WERI-Rb-1 (cell line): Measurements from ENCODE around the gene IFI27L1.
A peak's percentile ranks its signal among the peaks of the same experiment; 100 is the strongest.

Experiments used
- DNase-seq: peaks from one replicate; pipeline ENCODE4 v3.0.0-alpha.2; 2020
- H3K27ac ChIP-seq: fragments of 250-450 bp; sonication (Bioruptor Pico); 2 replicates; pipeline ENCODE4 v1.5.1; 2020; ENCODE audit warnings: mild to moderate bottlenecking, moderate library complexity
- H3K27me3 ChIP-seq: fragments of 250-450 bp; sonication (Bioruptor Pico); 2 replicates; pipeline ENCODE4 v1.5.1; 2021; ENCODE audit warnings: mild to moderate bottlenecking, low read depth, moderate library complexity; ENCODE audit not compliant: insufficient read depth, severe bottlenecking
- H3K36me3 ChIP-seq: fragments of 250-450 bp; sonication (Bioruptor Pico); 2 replicates; pipeline ENCODE4 v1.5.1; 2020; ENCODE audit warnings: mild to moderate bottlenecking, moderate library complexity
- H3K4me3 ChIP-seq: 2 replicates; pipeline ENCODE4 v1.5.1; 2011; ENCODE audit warnings: low read depth, mild to moderate bottlenecking, control low read depth, low read length
- H3K9me3 ChIP-seq: fragments of 250-450 bp; sonication (Bioruptor Pico); 2 replicates; pipeline ENCODE4 v1.5.1; 2021; ENCODE audit warnings: mild to moderate bottlenecking, moderate library complexity; ENCODE audit not compliant: severe bottlenecking
- TF ChIP-seq, protein P1 (sequence below): IDR thresholded peaks from 2 replicates; pipeline ENCODE4 v1.5.1; 2011; ENCODE audit warnings: low read depth, mild to moderate bottlenecking, control low read depth, inconsistent platforms, low read length

IFI27L1 gene

DNA sequence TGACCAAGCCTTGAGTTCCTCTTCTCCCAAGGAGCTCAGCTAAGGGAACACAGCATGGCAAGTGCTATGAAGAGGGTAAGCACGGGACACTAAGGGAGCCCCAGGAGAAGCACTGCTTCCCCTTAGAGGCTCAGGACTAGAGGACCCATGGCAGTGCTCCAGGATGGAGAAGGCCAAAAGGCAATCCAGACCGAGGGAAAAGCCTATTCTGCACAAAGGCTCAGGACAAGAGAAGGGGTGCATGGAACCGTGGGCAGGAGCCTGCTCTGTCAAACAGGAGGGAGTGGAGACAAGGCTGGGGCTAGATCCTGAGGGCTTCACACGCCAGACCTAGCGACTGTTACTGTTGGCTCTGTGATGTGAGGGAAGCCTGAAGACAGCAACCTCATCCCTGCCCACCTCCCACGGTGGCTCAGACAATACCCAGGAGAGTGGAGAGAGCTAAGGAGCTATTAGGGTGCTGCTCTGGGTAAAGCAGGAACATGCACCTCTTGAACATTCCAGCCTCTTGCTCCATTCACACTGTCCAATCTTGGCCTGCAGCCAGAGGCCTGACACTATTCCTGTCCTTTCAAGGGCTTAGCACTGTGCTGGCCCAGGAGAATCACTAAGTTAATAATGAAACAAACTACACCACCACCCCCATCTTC, 30.8 kb upstream of the IFI27L1 start:
- TF ChIP-seq, protein P1, sequence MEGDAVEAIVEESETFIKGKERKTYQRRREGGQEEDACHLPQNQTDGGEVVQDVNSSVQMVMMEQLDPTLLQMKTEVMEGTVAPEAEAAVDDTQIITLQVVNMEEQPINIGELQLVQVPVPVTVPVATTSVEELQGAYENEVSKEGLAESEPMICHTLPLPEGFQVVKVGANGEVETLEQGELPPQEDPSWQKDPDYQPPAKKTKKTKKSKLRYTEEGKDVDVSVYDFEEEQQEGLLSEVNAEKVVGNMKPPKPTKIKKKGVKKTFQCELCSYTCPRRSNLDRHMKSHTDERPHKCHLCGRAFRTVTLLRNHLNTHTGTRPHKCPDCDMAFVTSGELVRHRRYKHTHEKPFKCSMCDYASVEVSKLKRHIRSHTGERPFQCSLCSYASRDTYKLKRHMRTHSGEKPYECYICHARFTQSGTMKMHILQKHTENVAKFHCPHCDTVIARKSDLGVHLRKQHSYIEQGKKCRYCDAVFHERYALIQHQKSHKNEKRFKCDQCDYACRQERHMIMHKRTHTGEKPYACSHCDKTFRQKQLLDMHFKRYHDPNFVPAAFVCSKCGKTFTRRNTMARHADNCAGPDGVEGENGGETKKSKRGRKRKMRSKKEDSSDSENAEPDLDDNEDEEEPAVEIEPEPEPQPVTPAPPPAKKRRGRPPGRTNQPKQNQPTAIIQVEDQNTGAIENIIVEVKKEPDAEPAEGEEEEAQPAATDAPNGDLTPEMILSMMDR = no peak
- no peak for DNase-seq

DNA sequence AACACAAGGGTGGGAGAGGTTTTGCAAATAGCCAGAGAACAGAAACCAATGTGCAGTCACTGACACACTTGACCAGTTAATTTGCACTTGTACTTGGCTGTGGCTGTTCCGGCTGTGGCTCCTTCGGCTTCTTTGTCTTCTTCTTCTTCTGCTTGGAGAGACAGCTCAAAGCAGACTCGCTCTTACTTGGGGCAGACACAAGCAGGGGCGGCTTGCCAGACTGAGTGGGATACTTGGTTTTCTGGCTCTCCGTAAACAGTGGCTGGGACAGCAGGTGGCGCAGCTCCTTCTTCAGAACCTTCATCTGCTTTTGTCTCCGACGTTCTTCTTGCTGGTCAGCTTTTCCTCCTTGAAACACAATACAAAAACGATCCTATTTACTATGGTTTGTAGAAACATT, 30.0 kb upstream of the IFI27L1 start:
- Histone ChIP-seq H3K36me3 (peaks cover 89% of the 10 kb centered on the region), H3K27ac (no peak overlapping the region; the same call in 1 of the 2 replicates), H3K9me3 (no peaks in the 10 kb centered on the region), H3K27me3 (no peaks in the 10 kb centered on the region), H3K4me3 (no peak overlapping the region)
- peak; percentile 54 for DNase-seq
- TF ChIP-seq, protein P1 = peak; percentile 74

More for the DNA sequence above, 30.8 kb upstream of the IFI27L1 start:
- Histone ChIP-seq H3K4me3 (no peak overlapping the region), H3K27ac (no peak overlapping the region; the same call in 1 of the 2 replicates), H3K27me3 (no peaks in the 10 kb centered on the region), H3K9me3 (no peaks in the 10 kb centered on the region), H3K36me3 (peaks cover 91% of the 10 kb centered on the region)

DNA sequence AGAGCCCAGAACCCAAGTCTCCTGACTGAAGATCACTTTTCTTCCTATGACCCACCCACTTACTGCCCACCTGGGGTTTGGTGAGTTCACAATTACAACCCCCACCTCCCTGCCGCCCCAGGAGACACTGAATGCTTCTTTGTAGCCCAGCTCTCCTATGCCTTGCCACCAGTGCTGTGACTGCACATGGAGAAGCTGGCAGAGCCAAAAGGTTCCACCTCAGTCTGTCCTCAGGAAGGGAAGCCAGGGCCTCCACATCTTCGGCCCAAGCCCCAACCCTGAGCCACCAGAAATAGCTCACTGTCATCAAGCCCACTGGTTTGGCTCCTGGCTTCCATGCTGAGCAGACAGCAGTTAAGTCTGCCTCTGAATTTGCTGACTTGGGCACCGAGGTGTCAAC, 29.3 kb upstream of the IFI27L1 start:
- Histone ChIP-seq H3K4me3 (no peak overlapping the region), H3K36me3 (peaks cover 91% of the 10 kb centered on the region), H3K27me3 (no peaks in the 10 kb centered on the region), H3K27ac (no peak overlapping the region; the same call in 1 of the 2 replicates), H3K9me3 (no peaks in the 10 kb centered on the region)
- TF ChIP-seq, protein P1 = no peak
- DNase-seq = no peak

DNA sequence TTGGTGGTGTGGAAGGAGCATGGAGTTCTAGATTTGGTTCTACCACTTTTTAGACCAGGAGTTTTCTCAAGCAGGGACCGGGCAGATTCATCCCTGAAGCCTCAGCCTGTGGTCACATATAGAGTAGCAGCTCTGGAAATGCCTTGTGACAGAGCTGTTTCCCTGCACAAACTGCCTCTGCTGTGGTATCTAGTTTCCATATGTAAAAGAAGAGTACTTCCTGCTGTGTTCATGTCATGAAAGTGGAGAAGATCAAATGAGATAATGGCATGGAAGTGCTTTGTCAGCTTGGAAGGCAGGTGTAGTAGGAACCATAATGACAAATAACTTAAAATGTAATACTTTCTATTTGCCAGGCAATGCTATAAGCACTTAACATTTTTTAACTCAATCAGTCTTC, 28.9 kb upstream of the IFI27L1 start:
- Histone ChIP-seq H3K9me3 (no peaks in the 10 kb centered on the region), H3K27me3 (no peaks in the 10 kb centered on the region), H3K27ac (no peak overlapping the region), H3K36me3 (peaks cover 91% of the 10 kb centered on the region), H3K4me3 (no peak overlapping the region)
- no peak for DNase-seq
- TF ChIP-seq, protein P1 = no peak

DNA sequence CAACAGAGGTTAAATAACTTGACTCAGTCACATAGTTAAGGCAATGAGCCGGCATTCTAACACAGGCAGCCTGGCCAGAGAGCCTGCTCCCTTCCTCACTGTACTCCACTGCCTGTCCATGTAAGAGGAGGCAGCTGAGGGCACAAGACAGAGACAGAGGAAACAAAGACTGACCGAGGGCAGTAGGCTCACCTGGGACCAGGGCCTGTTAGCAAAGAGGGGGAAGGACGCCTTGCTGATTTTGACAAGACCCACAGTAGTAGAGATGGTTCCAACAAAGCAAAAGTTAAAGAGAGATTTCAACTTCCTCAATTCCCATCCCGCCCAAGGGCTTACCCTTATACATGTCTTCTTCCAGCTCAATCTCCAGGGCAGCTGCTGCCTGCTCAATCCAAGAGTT, 28.4 kb upstream of the IFI27L1 start:
- Histone ChIP-seq H3K27me3 (no peaks in the 10 kb centered on the region), H3K27ac (no peak overlapping the region), H3K4me3 (no peak overlapping the region), H3K36me3 (peaks cover 91% of the 10 kb centered on the region), H3K9me3 (peaks cover 3% of the 10 kb centered on the region)
- TF ChIP-seq, protein P1 = no peak
- DNase-seq = no peak

DNA sequence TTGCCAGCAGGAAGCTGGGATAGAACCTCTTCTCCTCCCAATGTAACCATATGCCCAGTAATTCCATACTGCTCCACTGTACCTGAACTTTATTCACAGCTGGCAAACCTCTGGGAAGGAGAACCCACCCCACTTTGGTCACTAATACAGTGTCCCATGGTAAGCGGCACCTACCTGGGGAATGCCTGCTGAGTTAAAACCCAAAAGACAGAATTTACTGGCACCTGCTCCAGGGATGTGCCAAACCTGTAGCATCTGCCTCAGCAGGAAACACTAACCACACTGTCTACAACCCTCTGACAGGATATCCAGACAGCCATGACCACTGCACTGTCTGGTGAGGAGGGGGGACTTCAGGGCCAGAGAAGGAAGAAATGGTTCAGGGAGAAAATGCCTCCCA, 26.7 kb upstream of the IFI27L1 start:
- H3K9me3 ChIP-seq = peaks cover 5% of the 10 kb centered on the region
- no peak overlapping the region for H3K4me3 ChIP-seq
- TF ChIP-seq, protein P1 = no peak
- peaks cover 95% of the 10 kb centered on the region for H3K36me3 ChIP-seq
- no peaks in the 10 kb centered on the region for H3K27me3 ChIP-seq
- 0 out of 2 replicates have a peak overlapping the region, but pooled peaks have one; percentile 35 for H3K27ac ChIP-seq
- no peak for DNase-seq
